Activated naive CD8-positive, alpha-beta T cell treated with anti-CD3 and anti-CD28 coated beads for 36 hours (primary cell): ENCODE results near the gene REEP6. TPM values are rescaled to one million over a fixed set of nuclear protein-coding genes. Genes with fewer than 3 reads are reported as not detected.
A peak's percentile ranks its signal among the peaks of the same experiment; 100 is the strongest.
"Not testable (repeated sequence)": the region's sequence is repeated elsewhere in the genome, so short reads cannot be mapped to it uniquely, and the experiment has no call there.

Experiments
- DNase-seq: peaks from one replicate; pipeline ENCODE4 v3.0.0; 2021
- H3K27ac Mint-ChIP-seq: one replicate; pipeline ENCODE4 v1.8.0; 2022; ENCODE audit warnings: mild to moderate bottlenecking, moderate library complexity, mixed read lengths
- H3K27me3 Mint-ChIP-seq: one replicate; pipeline ENCODE4 v1.8.0; 2022; ENCODE audit warnings: mild to moderate bottlenecking, mixed read lengths
- H3K36me3 Mint-ChIP-seq: one replicate; pipeline ENCODE4 v1.8.0; 2021; ENCODE audit warnings: mild to moderate bottlenecking, mixed read lengths
- H3K4me1 Mint-ChIP-seq: one replicate; pipeline ENCODE4 v1.8.0; 2021; ENCODE audit warnings: mixed read lengths
- H3K4me3 Mint-ChIP-seq: one replicate; pipeline ENCODE4 v1.8.0; 2022; ENCODE audit warnings: mild to moderate bottlenecking, moderate library complexity, mixed read lengths
- H3K9me3 Mint-ChIP-seq: one replicate; pipeline ENCODE4 v1.8.0; 2022; ENCODE audit warnings: mixed read lengths
- total RNA-seq, 2 experiments: library from RNA; stranded (reverse); gene quantifications; one replicate each; pipeline ENCODE4 v1.2.3, GENCODE V29; 2021

REEP6 gene
- total RNA-seq, 2 experiments from 2014 or later: 1.3 to 1.8 TPM

- no peak for DNase-seq
- Mint-ChIP-seq H3K27me3 (peaks cover 9% of the 10 kb centered on the region), H3K36me3 (peaks cover 9% of the 10 kb centered on the region), H3K27ac (no peak overlapping the region), H3K9me3 (no peaks in the 10 kb centered on the region), H3K4me3 (no peak overlapping the region), H3K4me1 (peaks cover 16% of the 10 kb centered on the region)
Measured at GRCh38 chr19:1475751-1476437, 15.1 kb upstream of the REEP6 start.

- Mint-ChIP-seq H3K4me1 (peaks cover 16% of the 10 kb centered on the region), H3K4me3 (peak overlapping the region; percentile 54)
- not testable (repeated sequence) for H3K36me3 Mint-ChIP-seq, H3K9me3 Mint-ChIP-seq, H3K27me3 Mint-ChIP-seq, DNase-seq, H3K27ac Mint-ChIP-seq
Measured at GRCh38 chr19:1477056-1477455, 13.9 kb upstream of the REEP6 start.

- Mint-ChIP-seq H3K9me3 (no peaks in the 10 kb centered on the region), H3K27ac (peak within 1 kb of the TSS; percentile 95), H3K36me3 (peaks cover 9% of the 10 kb centered on the region), H3K27me3 (no peaks in the 10 kb centered on the region), H3K4me3 (peak within 1 kb of the TSS; percentile 99), H3K4me1 (peaks cover 16% of the 10 kb centered on the region)
- DNase-seq: peak; percentile 94
Measured at GRCh38 chr19:1478934-1479707, 11.9 kb upstream of the REEP6 start, which contains the start of gene C19orf25. Gene C19orf25, minus strand, starts transcription at chr19:1479215. Its CDS starts 312 bp downstream, at chr19:1478903.

GRCh38 chr19:1481224-1481892 lies 9.6 kb upstream of the REEP6 start:
- DNase-seq: no peak
- H3K27me3 Mint-ChIP-seq: no peaks in the 10 kb centered on the region
- H3K36me3 Mint-ChIP-seq: peaks cover 9% of the 10 kb centered on the region
- H3K4me3 Mint-ChIP-seq: no peak overlapping the region
- H3K9me3 Mint-ChIP-seq: no peaks in the 10 kb centered on the region
- no peak overlapping the region for H3K27ac Mint-ChIP-seq
- peaks cover 16% of the 10 kb centered on the region for H3K4me1 Mint-ChIP-seq

GRCh38 chr19:1481893-1482360 lies 9.1 kb upstream of the REEP6 start:
- Mint-ChIP-seq H3K4me1 (peaks cover 13% of the 10 kb centered on the region), H3K27ac (no peak overlapping the region), H3K36me3 (peaks cover 6% of the 10 kb centered on the region), H3K9me3 (no peaks in the 10 kb centered on the region), H3K4me3 (no peak overlapping the region), H3K27me3 (no peaks in the 10 kb centered on the region)
- no peak for DNase-seq

- H3K36me3 Mint-ChIP-seq: peaks cover 2% of the 10 kb centered on the region
- H3K9me3 Mint-ChIP-seq: no peaks in the 10 kb centered on the region
- peaks cover 9% of the 10 kb centered on the region for H3K4me1 Mint-ChIP-seq
- no peak for DNase-seq
- H3K4me3 Mint-ChIP-seq: no peak overlapping the region
- H3K27me3 Mint-ChIP-seq: no peaks in the 10 kb centered on the region
- no peak overlapping the region for H3K27ac Mint-ChIP-seq
Measured at GRCh38 chr19:1482361-1483130, 8.4 kb upstream of the REEP6 start.

GRCh38 chr19:1483131-1483978 lies 7.6 kb upstream of the REEP6 start:
- Mint-ChIP-seq H3K9me3 (no peaks in the 10 kb centered on the region), H3K4me3 (no peak overlapping the region), H3K27ac (no peak overlapping the region), H3K4me1 (peaks cover 7% of the 10 kb centered on the region), H3K36me3 (peaks cover 2% of the 10 kb centered on the region), H3K27me3 (no peaks in the 10 kb centered on the region)
- no peak for DNase-seq

GRCh38 chr19:1483979-1484428 lies 7.0 kb upstream of the REEP6 start:
- Mint-ChIP-seq H3K36me3 (peaks cover under 1% of the 10 kb centered on the region), H3K4me3 (no peak overlapping the region), H3K9me3 (no peaks in the 10 kb centered on the region), H3K27ac (no peak overlapping the region), H3K27me3 (no peaks in the 10 kb centered on the region), H3K4me1 (peaks cover 5% of the 10 kb centered on the region)
- DNase-seq: no peak

GRCh38 chr19:1486720-1487575 lies 4.0 kb upstream of the REEP6 start:
- Mint-ChIP-seq H3K27me3 (peaks cover 4% of the 10 kb centered on the region), H3K36me3 (no peaks in the 10 kb centered on the region), H3K4me3 (no peak overlapping the region), H3K9me3 (no peaks in the 10 kb centered on the region), H3K27ac (no peak overlapping the region), H3K4me1 (peaks cover 8% of the 10 kb centered on the region)
- no peak for DNase-seq

GRCh38 chr19:1487576-1488281 lies 3.3 kb upstream of the REEP6 start:
- Mint-ChIP-seq H3K27me3 (peaks cover 4% of the 10 kb centered on the region), H3K4me3 (no peak overlapping the region), H3K9me3 (no peaks in the 10 kb centered on the region), H3K4me1 (peaks cover 9% of the 10 kb centered on the region), H3K36me3 (no peaks in the 10 kb centered on the region), H3K27ac (no peak overlapping the region)
- DNase-seq: no peak

- H3K4me1 Mint-ChIP-seq: peaks cover 9% of the 10 kb centered on the region
- H3K9me3 Mint-ChIP-seq: no peaks in the 10 kb centered on the region
- peaks cover 4% of the 10 kb centered on the region for H3K27me3 Mint-ChIP-seq
- H3K36me3 Mint-ChIP-seq: no peaks in the 10 kb centered on the region
- no peak overlapping the region for H3K27ac Mint-ChIP-seq
- DNase-seq: no peak
- H3K4me3 Mint-ChIP-seq: no peak overlapping the region
Measured at GRCh38 chr19:1488282-1488601, 2.7 kb upstream of the REEP6 start.

- peaks cover 9% of the 10 kb centered on the region for H3K4me1 Mint-ChIP-seq
- peak overlapping the region; percentile 63 for H3K4me3 Mint-ChIP-seq
- no peaks in the 10 kb centered on the region for H3K36me3 Mint-ChIP-seq
- DNase-seq: no peak
- peaks cover 4% of the 10 kb centered on the region for H3K27me3 Mint-ChIP-seq
- H3K27ac Mint-ChIP-seq: no peak overlapping the region
- H3K9me3 Mint-ChIP-seq: no peaks in the 10 kb centered on the region
Measured at GRCh38 chr19:1489463-1490310, 1.3 kb upstream of the REEP6 start.
